Measurements from ENCODE around the gene HIVEP3.

The HIVEP3 gene

GRCh38 chr1:41515778-41516167 is 402.9 kb downstream of the HIVEP3 start:
- no peak for DNase-seq (ENCODE audit: low spot score)

- no peak for DNase-seq (ENCODE audit: low spot score)
Measured at GRCh38 chr1:41515131-41515678, 403.5 kb downstream of the HIVEP3 start.

- no peak for DNase-seq (ENCODE audit: low spot score)
Measured at GRCh38 chr1:41514381-41514780, 404.3 kb downstream of the HIVEP3 start.

GRCh38 chr1:41513383-41513735 is 405.4 kb downstream of the HIVEP3 start:
- no peak for DNase-seq (ENCODE audit: low spot score)

- DNase-seq (ENCODE audit: low spot score) = no peak
Measured at GRCh38 chr1:41512701-41513382, 405.9 kb downstream of the HIVEP3 start.

GRCh38 chr1:41511239-41511540 is 407.5 kb downstream of the HIVEP3 start:
- no peak for DNase-seq (ENCODE audit: low spot score)

- DNase-seq (ENCODE audit: low spot score) = no peak
Measured at GRCh38 chr1:41510531-41511238, 408.0 kb downstream of the HIVEP3 start.

GRCh38 chr1:41509270-41509671 is 409.5 kb downstream of the HIVEP3 start:
- no peak for DNase-seq (ENCODE audit: low spot score)

- no peak for DNase-seq (ENCODE audit: low spot score)
Measured at GRCh38 chr1:41508290-41508689, 410.4 kb downstream of the HIVEP3 start.

GRCh38 chr1:41507836-41508235 is 410.9 kb downstream of the HIVEP3 start:
- DNase-seq (ENCODE audit: low spot score) = no peak

- DNase-seq (ENCODE audit: low spot score) = no peak
Measured at GRCh38 chr1:41507110-41507720, 411.5 kb downstream of the HIVEP3 start.

- no peak for DNase-seq (ENCODE audit: low spot score)
Measured at GRCh38 chr1:41504114-41505035, 414.3 kb downstream of the HIVEP3 start.

GRCh38 chr1:41503538-41504113 is 415.1 kb downstream of the HIVEP3 start:
- DNase-seq (ENCODE audit: low spot score) = no peak

- DNase-seq (ENCODE audit: low spot score) = no peak
Measured at GRCh38 chr1:41502912-41503311, 415.8 kb downstream of the HIVEP3 start.

GRCh38 chr1:41501581-41501980 is 417.1 kb downstream of the HIVEP3 start:
- DNase-seq (ENCODE audit: low spot score) = no peak

- no peak for DNase-seq (ENCODE audit: low spot score)
Measured at GRCh38 chr1:41500781-41501518, 417.8 kb downstream of the HIVEP3 start.

- no peak for DNase-seq (ENCODE audit: low spot score)
Measured at GRCh38 chr1:41500378-41500777, 418.3 kb downstream of the HIVEP3 start.

- DNase-seq (ENCODE audit: low spot score) = no peak
Measured at GRCh38 chr1:41499591-41499990, 419.1 kb downstream of the HIVEP3 start.

- DNase-seq (ENCODE audit: low spot score) = no peak
Measured at GRCh38 chr1:41498804-41499203, 419.9 kb downstream of the HIVEP3 start.

- no peak for DNase-seq (ENCODE audit: low spot score)
Measured at GRCh38 chr1:41498391-41498790, 420.3 kb downstream of the HIVEP3 start.

- no peak for DNase-seq (ENCODE audit: low spot score)
Measured at GRCh38 chr1:41497461-41498030, 421.2 kb downstream of the HIVEP3 start.
